Medulla oblongata (tissue), 1 donor: Measurements from ENCODE around the gene NKX3-2.

Experiments
- DNase-seq: peaks from one replicate; pipeline ENCODE4 v3.0.0-alpha.2; 2015; ENCODE audit errors: extremely low spot score

Gene NKX3-2

DNA sequence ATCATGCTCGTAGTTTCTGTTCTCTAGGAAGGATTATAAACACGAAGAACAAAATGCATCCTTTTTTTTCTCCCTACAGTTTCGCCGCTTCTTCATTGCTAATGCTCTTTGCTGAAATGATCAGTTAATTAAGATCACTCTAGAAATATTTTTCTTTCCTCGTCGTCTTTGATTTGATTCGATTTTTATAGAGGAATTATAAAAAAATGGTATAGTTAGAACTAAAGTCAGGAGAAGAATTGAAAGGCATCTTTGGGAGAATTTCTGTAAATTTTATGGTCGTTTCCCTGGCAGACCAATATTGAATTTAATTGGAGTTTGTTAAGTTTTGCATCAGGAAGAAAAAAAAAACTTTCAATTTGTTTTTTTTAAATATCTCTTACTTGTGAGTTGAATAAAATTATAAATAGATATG, 1.1 kb upstream of the NKX3-2 start:
- no peak for DNase-seq

DNA sequence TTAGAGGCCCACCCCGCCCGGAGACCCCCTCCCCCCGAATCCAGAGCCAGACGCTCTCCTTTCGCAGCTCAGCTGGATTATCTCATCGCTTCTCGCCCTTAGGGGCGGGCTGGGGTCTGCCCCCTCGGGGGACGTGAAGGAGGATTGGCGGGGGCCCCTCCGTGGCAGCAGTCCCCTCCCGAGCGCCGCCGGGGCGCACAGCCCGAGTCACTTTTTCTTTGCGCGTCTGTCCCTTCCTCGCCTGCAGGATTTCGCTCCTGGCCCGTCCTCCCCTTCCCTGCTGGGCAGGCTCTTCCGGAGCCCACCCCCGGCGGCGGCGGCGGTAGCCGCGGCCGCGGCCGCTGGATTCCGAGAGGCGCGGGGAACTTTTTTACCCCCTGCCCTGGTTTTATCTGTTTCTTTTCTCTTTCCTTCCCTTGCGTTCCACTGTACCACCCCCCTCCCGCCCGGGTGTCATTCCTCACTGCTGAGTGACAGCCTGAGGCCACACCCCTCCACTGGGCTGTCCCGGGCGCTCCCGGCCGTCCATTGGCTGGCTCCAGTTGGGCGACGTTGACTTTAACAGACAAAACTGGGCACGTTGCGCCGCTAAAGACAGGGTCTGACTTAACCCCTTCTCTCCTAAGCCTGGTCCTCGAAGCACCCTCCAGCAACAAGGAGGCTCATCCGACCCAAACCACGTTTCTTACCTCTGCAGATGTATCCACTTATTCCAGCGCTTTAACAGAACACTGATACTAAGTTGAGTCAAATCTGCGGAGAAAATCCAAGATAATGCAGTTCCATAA, 492 bp upstream of the NKX3-2 start:
- peak; percentile 21 for DNase-seq

GRCh38 chr4:13543032-13543838, 1.1 kb downstream of the NKX3-2 start:
- no peak for DNase-seq

GRCh38 chr4:13542577-13543031, 1.7 kb downstream of the NKX3-2 start:
- no peak for DNase-seq

DNA sequence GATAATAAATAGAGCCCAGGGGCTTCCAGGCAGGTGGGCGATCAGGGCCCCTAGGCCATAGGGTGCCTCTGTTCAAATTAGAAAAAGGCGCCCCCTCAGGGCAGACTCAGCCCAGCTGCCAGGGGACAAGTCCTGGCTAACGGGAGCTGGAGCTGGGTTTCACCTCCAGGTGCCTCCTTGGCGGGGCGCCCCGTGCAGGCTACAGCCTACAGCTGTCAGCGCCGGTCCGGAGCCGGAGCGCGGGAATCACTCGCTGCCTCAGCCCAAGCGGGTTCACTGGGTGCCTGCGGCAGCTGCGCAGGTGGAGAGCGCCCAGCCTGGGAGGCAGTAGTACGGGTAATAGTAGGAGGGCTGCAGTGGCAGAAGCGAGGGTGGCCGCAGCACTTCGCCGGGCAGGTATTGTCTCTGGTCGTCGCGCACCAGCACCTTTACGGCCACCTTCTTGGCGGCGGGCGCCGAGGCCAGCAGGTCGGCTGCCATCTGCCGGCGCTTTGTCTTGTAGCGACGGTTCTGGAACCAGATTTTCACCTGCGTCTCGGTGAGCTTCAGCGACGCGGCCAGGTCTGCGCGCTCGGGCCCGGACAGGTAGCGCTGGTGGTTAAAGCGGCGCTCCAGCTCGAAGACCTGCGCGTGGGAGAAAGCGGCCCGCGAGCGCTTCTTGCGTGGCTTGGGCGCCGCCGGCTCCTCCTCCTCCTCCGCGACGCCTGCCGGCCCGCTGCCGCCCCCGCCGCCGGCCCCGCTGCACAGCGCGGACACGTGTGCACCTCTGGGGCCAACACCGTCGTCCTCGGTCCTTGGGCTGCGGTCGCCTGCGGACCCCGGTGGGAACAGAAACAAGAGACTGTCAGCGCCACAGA, 2.4 kb downstream of the NKX3-2 start:
- no peak for DNase-seq

DNA sequence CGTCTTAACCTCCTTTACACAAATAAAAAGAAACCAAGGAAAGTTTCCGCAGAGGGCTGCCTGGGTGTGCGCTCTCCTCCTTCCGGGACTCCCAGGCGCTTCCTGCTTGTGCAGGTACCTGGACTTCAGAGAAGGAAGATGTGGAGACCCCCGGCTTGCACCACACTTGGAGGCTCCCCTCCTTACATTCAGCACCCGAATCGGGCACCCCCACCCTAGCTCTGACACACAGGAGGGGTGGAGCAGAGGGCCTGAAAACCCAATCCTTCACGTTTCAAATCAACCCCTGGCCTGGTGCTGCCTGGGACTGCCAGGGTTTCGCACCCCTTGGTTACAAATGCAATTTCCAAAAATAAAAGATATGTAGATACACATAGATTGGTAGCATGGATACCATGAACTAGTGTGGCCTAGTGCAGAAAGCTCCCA, 3.1 kb downstream of the NKX3-2 start:
- no peak for DNase-seq

GRCh38 chr4:13540446-13541175, 3.7 kb downstream of the NKX3-2 start:
- no peak for DNase-seq

DNA sequence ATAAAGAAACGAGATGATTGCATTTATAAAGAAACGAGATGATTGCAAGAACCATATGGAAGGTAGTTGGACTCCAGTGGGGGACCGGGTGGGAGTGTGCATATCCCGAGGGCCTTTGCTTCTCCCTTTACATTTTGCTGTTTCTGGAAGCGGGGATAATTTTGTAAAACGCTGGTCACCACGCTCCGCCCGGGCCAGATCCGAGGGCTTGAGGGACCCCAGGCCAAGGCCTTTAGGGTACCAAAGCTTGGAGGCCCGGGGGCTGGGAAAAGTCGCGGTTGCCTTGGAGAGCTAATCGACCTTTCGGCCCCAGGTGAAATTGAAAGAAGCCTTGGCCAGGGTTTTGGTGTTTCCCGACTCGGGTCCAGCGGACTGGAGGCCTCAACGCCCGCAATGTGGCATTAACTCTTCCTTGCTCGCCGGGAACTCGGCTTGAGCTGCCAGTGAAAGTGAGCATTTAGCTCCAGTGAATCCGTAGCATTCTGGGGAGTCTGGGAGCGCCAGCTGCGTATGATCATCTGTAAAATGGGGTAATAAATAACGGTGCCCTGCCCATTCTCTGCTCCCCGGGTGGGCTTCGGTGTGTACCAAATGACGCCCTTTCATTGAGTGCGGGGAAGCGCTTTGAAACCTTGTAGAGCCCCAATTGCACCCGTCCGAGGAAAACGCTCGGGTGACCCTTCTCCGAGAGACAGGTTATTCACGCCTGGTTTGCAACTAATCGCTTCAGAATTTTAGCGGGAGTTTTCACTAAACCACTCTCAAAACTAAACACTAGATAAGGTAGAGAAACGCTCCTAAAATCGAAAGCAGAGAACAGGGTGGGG, 4.5 kb downstream of the NKX3-2 start:
- no peak for DNase-seq

DNA sequence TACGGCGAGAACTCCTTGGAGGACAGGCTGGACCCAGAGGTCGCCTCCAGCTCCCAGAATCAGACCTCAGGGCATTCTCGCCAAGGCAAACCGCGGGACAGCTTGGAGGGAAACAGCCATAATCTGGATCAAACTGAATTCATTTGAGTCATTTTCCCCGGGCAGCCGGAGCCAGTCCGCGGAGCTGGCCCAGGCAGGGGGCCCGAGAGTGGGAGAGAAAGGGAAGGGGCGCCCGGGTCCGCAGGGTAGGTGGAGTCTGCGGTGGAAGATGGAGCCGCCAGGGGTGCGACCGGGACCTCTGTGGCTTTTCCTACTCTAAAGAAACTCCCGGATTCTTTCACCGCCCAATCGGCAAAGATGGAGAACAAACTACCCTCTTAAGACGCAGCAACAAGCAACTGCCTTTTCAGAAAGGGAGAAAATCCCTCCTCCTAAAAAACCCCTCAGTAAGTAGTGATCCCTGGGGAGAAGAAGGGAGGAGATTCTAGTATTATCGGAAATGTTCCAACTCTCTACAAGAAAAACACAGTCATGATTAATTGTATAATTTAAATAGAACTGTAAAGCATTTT, 5.2 kb downstream of the NKX3-2 start:
- DNase-seq: no peak

DNA sequence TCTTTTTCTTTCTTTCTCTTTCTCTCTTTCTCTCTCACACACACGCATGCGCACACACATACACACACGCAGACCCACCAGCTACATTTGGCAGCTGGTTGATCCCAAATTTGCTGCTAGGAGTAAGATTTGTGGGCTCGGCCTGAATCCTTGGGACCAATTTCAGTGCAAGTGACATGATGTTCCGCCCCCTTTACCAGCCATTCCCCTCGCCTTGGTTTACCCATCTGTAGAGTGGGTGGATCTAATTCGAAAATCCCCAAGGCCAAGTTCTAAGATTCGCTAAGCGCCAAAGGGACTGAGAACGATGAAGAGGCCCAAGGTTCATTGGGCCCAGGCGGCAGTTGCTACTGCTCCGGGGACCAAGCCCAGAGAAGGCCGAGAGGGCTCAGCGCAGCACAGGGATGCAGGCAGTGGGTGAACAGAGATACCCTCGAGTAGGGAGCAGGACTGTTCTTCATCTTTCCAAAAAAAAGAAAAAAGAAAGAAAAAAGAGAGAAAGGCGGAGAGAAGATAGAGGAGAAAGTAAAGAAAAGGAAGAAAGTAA, 5.8 kb downstream of the NKX3-2 start:
- no peak for DNase-seq

- no peak for DNase-seq
Observed at GRCh38 chr4:13537832-13538177, 6.5 kb downstream of the NKX3-2 start.

GRCh38 chr4:13537011-13537831, 7.1 kb downstream of the NKX3-2 start:
- DNase-seq: no peak

- no peak for DNase-seq
Observed at GRCh38 chr4:13536607-13537006, 7.7 kb downstream of the NKX3-2 start.

GRCh38 chr4:13535708-13536361, 8.5 kb downstream of the NKX3-2 start:
- no peak for DNase-seq

- no peak for DNase-seq
Observed at GRCh38 chr4:13535118-13535517, 9.2 kb downstream of the NKX3-2 start.

DNA sequence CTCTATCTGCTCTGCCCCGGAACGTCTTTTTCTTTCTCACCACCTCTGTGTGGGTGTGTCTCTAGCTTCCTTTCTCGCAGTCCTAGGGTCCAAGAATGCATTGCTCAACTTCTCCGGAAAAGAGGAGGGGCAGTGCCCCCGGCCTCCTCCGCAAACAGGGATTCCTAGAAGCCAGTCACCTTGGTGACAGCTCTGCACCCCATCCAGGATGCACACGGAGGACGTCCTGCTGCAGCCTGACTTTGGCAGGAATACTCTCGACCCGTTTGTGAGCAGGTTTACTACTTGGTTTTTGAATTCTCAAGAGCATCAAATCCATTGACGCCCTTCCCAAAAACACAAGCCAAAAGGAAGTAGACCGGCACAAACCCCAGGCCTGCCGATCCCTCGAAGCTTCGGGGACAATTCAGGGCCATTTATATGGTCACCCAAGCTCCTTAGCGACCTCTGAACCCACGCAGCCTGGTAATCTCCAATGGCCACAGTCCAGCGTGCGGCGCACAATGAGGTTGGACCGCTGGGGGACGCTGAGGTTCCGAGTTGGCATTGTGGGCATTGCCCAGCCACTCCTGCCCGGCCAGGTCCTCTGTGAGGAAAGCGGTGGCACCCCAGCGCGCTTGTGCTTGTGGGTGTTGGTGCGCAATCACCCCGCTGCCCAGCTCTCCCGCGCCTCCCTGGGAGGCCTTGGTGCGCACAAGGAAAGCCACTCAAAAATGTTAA, 9.8 kb downstream of the NKX3-2 start:
- no peak for DNase-seq

GRCh38 chr4:13533670-13534343, 10.5 kb downstream of the NKX3-2 start:
- no peak for DNase-seq
